Measurements from ENCODE around the gene GALM.

GALM gene

DNA sequence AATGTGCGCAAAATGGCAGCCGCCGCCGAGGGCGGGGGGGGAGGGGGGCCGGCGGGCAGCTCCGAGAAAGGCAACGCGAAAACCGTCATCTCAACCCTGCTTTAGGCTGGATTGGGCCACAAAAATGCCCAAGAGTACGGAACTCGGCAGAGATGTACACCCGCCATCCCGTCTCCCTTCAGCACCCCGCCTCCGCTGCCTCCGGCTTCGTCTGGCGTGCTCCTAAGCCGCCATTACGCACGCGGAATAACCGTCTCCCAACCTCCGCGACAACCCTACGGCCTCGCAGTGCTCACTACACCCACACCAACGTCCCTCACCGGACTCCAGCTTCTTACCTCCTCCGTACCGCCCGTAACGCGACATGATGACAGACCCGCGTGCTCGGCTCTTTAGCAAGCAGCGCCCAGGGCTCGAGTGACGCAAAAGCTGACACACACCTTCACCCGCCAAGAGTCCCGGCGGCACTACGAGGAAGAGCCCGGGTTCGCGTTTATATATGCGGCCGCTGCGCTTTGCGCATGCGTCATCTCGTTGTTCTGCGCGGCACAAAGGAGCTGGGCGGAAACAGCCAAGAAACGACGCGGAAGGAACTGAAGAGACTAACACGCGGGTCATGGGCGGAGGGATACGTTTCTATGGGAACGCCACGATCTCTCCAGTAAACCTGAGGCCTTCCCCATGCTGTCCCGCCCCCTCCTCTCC is 85.1 kb downstream of the GALM start, which contains the start of gene SRSF7 (continued):
- TF ChIP-seq, protein P1, sequence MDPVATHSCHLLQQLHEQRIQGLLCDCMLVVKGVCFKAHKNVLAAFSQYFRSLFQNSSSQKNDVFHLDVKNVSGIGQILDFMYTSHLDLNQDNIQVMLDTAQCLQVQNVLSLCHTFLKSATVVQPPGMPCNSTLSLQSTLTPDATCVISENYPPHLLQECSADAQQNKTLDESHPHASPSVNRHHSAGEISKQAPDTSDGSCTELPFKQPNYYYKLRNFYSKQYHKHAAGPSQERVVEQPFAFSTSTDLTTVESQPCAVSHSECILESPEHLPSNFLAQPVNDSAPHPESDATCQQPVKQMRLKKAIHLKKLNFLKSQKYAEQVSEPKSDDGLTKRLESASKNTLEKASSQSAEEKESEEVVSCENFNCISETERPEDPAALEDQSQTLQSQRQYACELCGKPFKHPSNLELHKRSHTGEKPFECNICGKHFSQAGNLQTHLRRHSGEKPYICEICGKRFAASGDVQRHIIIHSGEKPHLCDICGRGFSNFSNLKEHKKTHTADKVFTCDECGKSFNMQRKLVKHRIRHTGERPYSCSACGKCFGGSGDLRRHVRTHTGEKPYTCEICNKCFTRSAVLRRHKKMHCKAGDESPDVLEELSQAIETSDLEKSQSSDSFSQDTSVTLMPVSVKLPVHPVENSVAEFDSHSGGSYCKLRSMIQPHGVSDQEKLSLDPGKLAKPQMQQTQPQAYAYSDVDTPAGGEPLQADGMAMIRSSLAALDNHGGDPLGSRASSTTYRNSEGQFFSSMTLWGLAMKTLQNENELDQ (tag by site-specific recombination; IDR thresholded peaks at IDR 0.05; ENCODE audit: low read depth): no peak
- TF ChIP-seq ZNF341 (tag by site-specific recombination; IDR thresholded peaks at IDR 0.05; ENCODE audit: low read depth): peak; percentile 91
- no peak for TF ChIP-seq ZNF776 (tag by site-specific recombination; IDR thresholded peaks at IDR 0.05; ENCODE audit: borderline replicate concordance)
- TF ChIP-seq HOXD13 (CRISPR knock-in tag; IDR thresholded peaks at IDR 0.05; ENCODE audit: borderline replicate concordance): no peak
- no peak for TF ChIP-seq ZSCAN23 (tag by site-specific recombination; IDR thresholded peaks at IDR 0.05)
- peak; percentile 38; the same call in 1 of the 2 replicates for TF ChIP-seq SCRT2 (tag by site-specific recombination; IDR thresholded peaks at IDR 0.05)
- no peak for TF ChIP-seq GLIS1 (tag by site-specific recombination; IDR thresholded peaks at IDR 0.05)
- peak; percentile 96 for TF ChIP-seq ZFP37 (tag by site-specific recombination; IDR thresholded peaks at IDR 0.05)
- TF ChIP-seq FEZF1 (tag by site-specific recombination; IDR thresholded peaks at IDR 0.05): 0 out of 2 replicates have a peak, but pooled peaks have one; percentile 13
- no peak for TF ChIP-seq ZNF138 (tag by site-specific recombination; IDR thresholded peaks at IDR 0.05; ENCODE audit: borderline replicate concordance)
- TF ChIP-seq ZNF266 (tag by site-specific recombination; IDR thresholded peaks at IDR 0.05; ENCODE audit: low read depth): no peak
- TF ChIP-seq ZNF133 (tag by site-specific recombination; IDR thresholded peaks at IDR 0.05): peak; percentile 29; the same call in 1 of the 2 replicates
- peak; percentile 82; the same call in 1 of the 2 replicates for TF ChIP-seq OVOL3 (tag by site-specific recombination; IDR thresholded peaks at IDR 0.05)
- TF ChIP-seq ZEB2 (tag by site-specific recombination; IDR thresholded peaks at IDR 0.05): peak; percentile 69; the same call in 1 of the 2 replicates
- no peak for TF ChIP-seq ZNF132 (tag by site-specific recombination; IDR thresholded peaks at IDR 0.05; ENCODE audit: borderline replicate concordance)
- TF ChIP-seq ZNF514 (tag by site-specific recombination; IDR thresholded peaks at IDR 0.05): no peak
- TF ChIP-seq ZNF112 (tag by site-specific recombination; IDR thresholded peaks at IDR 0.05): no peak
- TF ChIP-seq SP3 (tag by site-specific recombination; IDR thresholded peaks at IDR 0.05): peak; percentile 86
- no peak for TF ChIP-seq ZNF416 (tag by site-specific recombination; IDR thresholded peaks at IDR 0.05)
- TF ChIP-seq ZNF404 (tag by site-specific recombination; IDR thresholded peaks at IDR 0.05): no peak
- TF ChIP-seq ZNF366 (tag by site-specific recombination; conservative IDR thresholded peaks at IDR 0.05): peak; percentile 94
- TF ChIP-seq ZNF350 (tag by site-specific recombination; IDR thresholded peaks at IDR 0.05): no peak
- peak; percentile 99 for TF ChIP-seq ZNF501 (tag by site-specific recombination; IDR thresholded peaks at IDR 0.05)
- peak; percentile 53 for TF ChIP-seq ZBTB8A (tag by site-specific recombination; IDR thresholded peaks at IDR 0.05)
- TF ChIP-seq RBAK (tag by site-specific recombination; IDR thresholded peaks at IDR 0.05): no peak
- TF ChIP-seq KLF1 (tag by site-specific recombination; IDR thresholded peaks at IDR 0.05): peak; percentile 64
- TF ChIP-seq, protein P2, sequence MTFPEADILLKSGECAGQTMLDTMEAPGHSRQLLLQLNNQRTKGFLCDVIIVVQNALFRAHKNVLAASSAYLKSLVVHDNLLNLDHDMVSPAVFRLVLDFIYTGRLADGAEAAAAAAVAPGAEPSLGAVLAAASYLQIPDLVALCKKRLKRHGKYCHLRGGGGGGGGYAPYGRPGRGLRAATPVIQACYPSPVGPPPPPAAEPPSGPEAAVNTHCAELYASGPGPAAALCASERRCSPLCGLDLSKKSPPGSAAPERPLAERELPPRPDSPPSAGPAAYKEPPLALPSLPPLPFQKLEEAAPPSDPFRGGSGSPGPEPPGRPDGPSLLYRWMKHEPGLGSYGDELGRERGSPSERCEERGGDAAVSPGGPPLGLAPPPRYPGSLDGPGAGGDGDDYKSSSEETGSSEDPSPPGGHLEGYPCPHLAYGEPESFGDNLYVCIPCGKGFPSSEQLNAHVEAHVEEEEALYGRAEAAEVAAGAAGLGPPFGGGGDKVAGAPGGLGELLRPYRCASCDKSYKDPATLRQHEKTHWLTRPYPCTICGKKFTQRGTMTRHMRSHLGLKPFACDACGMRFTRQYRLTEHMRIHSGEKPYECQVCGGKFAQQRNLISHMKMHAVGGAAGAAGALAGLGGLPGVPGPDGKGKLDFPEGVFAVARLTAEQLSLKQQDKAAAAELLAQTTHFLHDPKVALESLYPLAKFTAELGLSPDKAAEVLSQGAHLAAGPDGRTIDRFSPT (tag by site-specific recombination; IDR thresholded peaks at IDR 0.05): no peak
- no peak for TF ChIP-seq ZNF785 (tag by site-specific recombination; IDR thresholded peaks at IDR 0.05)
- TF ChIP-seq ZNF837 (tag by site-specific recombination; IDR thresholded peaks at IDR 0.05): no peak
- TF ChIP-seq ZNF624 (tag by site-specific recombination; IDR thresholded peaks at IDR 0.05): peak; percentile 96
- no peak; the same call in 1 of the 2 replicates for TF ChIP-seq ZNF768 (tag by site-specific recombination; IDR thresholded peaks at IDR 0.05)
- TF ChIP-seq, protein P3, sequence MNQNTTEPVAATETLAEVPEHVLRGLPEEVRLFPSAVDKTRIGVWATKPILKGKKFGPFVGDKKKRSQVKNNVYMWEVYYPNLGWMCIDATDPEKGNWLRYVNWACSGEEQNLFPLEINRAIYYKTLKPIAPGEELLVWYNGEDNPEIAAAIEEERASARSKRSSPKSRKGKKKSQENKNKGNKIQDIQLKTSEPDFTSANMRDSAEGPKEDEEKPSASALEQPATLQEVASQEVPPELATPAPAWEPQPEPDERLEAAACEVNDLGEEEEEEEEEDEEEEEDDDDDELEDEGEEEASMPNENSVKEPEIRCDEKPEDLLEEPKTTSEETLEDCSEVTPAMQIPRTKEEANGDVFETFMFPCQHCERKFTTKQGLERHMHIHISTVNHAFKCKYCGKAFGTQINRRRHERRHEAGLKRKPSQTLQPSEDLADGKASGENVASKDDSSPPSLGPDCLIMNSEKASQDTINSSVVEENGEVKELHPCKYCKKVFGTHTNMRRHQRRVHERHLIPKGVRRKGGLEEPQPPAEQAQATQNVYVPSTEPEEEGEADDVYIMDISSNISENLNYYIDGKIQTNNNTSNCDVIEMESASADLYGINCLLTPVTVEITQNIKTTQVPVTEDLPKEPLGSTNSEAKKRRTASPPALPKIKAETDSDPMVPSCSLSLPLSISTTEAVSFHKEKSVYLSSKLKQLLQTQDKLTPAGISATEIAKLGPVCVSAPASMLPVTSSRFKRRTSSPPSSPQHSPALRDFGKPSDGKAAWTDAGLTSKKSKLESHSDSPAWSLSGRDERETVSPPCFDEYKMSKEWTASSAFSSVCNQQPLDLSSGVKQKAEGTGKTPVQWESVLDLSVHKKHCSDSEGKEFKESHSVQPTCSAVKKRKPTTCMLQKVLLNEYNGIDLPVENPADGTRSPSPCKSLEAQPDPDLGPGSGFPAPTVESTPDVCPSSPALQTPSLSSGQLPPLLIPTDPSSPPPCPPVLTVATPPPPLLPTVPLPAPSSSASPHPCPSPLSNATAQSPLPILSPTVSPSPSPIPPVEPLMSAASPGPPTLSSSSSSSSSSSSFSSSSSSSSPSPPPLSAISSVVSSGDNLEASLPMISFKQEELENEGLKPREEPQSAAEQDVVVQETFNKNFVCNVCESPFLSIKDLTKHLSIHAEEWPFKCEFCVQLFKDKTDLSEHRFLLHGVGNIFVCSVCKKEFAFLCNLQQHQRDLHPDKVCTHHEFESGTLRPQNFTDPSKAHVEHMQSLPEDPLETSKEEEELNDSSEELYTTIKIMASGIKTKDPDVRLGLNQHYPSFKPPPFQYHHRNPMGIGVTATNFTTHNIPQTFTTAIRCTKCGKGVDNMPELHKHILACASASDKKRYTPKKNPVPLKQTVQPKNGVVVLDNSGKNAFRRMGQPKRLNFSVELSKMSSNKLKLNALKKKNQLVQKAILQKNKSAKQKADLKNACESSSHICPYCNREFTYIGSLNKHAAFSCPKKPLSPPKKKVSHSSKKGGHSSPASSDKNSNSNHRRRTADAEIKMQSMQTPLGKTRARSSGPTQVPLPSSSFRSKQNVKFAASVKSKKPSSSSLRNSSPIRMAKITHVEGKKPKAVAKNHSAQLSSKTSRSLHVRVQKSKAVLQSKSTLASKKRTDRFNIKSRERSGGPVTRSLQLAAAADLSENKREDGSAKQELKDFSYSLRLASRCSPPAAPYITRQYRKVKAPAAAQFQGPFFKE (tag by site-specific recombination; IDR thresholded peaks at IDR 0.05; ENCODE audit: borderline replicate concordance): no peak; the same call in 1 of the 2 replicates
